ENCODE data around the gene PLXNA4. TPM values are rescaled to one million over a fixed set of nuclear protein-coding genes. Genes with fewer than 3 reads are reported as not detected.

Gene PLXNA4
- total and polyA plus RNA-seq, 4 donors: 0.63 to 4.6 (median 2.1) TPM

- ATAC-seq (ENCODE audit: insufficient read depth, low FRiP score) (no peak), DNase-seq (peak in 2 of 3 donors; percentile 77 to 88)
- Histone ChIP-seq H3K36me3 (ENCODE audit: control insufficient read depth in 4 of 4, insufficient read depth in 4 of 4, low read length in 4 of 4) (no peaks in the 10 kb centered on the region), H3K9ac (ENCODE audit: insufficient read depth in 1 of 2, low read length in 2 of 2) (no peak overlapping the region), H3K27ac (ENCODE audit: low read depth in 1 of 2, low read length in 1 of 2) (no peak overlapping the region), H3K4me1 (ENCODE audit: control insufficient read depth in 5 of 5, insufficient read depth in 5 of 5, low read length in 5 of 5) (peaks cover 0 to 26% (median 8%) of the 10 kb centered on the region in 5 donors), H3K9me3 (ENCODE audit: control insufficient read depth in 4 of 4, insufficient read depth in 3 of 4, low read length in 3 of 4) (no peaks in the 10 kb centered on the region), H3K27me3 (ENCODE audit: control insufficient read depth in 3 of 3, insufficient read depth in 3 of 3, low read length in 2 of 3) (peaks cover 0 to 7% (median 0%) of the 10 kb centered on the region in 3 donors), H3K4me3 (no peak overlapping the region)
- TF ChIP-seq, protein P1, sequence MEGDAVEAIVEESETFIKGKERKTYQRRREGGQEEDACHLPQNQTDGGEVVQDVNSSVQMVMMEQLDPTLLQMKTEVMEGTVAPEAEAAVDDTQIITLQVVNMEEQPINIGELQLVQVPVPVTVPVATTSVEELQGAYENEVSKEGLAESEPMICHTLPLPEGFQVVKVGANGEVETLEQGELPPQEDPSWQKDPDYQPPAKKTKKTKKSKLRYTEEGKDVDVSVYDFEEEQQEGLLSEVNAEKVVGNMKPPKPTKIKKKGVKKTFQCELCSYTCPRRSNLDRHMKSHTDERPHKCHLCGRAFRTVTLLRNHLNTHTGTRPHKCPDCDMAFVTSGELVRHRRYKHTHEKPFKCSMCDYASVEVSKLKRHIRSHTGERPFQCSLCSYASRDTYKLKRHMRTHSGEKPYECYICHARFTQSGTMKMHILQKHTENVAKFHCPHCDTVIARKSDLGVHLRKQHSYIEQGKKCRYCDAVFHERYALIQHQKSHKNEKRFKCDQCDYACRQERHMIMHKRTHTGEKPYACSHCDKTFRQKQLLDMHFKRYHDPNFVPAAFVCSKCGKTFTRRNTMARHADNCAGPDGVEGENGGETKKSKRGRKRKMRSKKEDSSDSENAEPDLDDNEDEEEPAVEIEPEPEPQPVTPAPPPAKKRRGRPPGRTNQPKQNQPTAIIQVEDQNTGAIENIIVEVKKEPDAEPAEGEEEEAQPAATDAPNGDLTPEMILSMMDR (IDR thresholded peaks at IDR 0.05; ENCODE audit: control extremely low read depth, extremely low read depth): no peak
- 64% methylated on average over 5 of the region's 5 CpGs for WGBS, 2 donors
These were observed 299.1 kb downstream of the PLXNA4 start for GRCh38 chr7:132276976-132277725.

GRCh38 chr7:132276234-132276630 is 300.0 kb downstream of the PLXNA4 start:
- ATAC-seq (ENCODE audit: insufficient read depth, low FRiP score) (no peak), DNase-seq (no peak)
- Histone ChIP-seq H3K9me3 (ENCODE audit: control insufficient read depth in 4 of 4, insufficient read depth in 3 of 4, low read length in 3 of 4) (no peaks in the 10 kb centered on the region), H3K27me3 (ENCODE audit: control insufficient read depth in 3 of 3, insufficient read depth in 3 of 3, low read length in 2 of 3) (peaks cover 0 to 7% (median 0%) of the 10 kb centered on the region in 3 donors), H3K4me3 (no peak overlapping the region), H3K36me3 (ENCODE audit: control insufficient read depth in 4 of 4, insufficient read depth in 4 of 4, low read length in 4 of 4) (no peaks in the 10 kb centered on the region), H3K9ac (ENCODE audit: insufficient read depth in 1 of 2, low read length in 2 of 2) (no peak overlapping the region), H3K27ac (ENCODE audit: low read depth in 1 of 2, low read length in 1 of 2) (no peak overlapping the region), H3K4me1 (ENCODE audit: control insufficient read depth in 5 of 5, insufficient read depth in 5 of 5, low read length in 5 of 5) (peaks cover 0 to 26% (median 8%) of the 10 kb centered on the region in 5 donors)
- WGBS, 2 donors: 37% methylated on average over 3 of the region's 3 CpGs
- TF ChIP-seq, protein P1 (IDR thresholded peaks at IDR 0.05; ENCODE audit: control extremely low read depth, extremely low read depth): no peak

DNA sequence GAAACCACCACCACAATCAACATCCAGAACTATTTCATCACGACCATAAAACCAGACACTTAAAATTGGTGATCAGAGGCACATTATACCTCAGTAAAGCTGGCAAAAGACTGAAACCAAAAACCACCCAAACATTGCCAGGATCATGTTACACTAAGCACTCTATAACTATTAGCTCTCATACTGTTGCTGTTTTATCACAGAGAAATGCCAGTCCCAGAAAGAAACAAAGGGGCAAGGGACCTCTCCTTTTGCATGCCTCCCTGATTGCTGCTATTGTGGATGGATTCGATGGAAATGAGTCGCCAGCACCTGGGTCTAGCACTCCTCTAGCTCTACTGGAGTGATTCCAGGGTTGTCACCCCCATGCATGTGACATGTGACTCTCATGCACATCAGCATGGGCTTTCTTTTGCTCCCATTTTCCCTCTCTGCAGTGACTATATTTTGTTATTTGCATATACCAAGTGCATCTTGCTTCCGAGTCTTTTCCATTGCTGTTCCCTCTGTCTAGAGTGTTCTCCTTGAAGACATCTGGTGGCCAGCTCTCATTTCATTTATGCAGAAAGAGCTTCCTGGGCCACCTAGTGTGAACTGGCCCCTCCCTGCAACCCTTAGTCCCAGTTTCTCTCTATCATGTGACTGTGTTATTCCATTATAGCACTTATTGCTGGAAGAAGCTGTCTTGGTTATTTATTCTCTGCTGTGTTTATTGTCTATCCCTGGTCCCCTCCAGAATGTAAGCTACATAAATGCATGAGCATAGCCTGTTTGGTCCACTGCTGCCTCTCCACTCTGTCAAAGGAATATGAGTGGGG is 300.6 kb downstream of the PLXNA4 start:
- no peak overlapping the region for H3K9ac ChIP-seq (ENCODE audit: insufficient read depth in 1 of 2, low read length in 2 of 2)
- DNase-seq: no peak
- peaks cover 0 to 26% (median 8%) of the 10 kb centered on the region in 5 donors for H3K4me1 ChIP-seq (ENCODE audit: control insufficient read depth in 5 of 5, insufficient read depth in 5 of 5, low read length in 5 of 5)
- no peak overlapping the region for H3K27ac ChIP-seq (ENCODE audit: low read depth in 1 of 2, low read length in 1 of 2)
- ATAC-seq (ENCODE audit: insufficient read depth, low FRiP score): no peak
- peaks cover 0 to 7% (median 0%) of the 10 kb centered on the region in 3 donors for H3K27me3 ChIP-seq (ENCODE audit: control insufficient read depth in 3 of 3, insufficient read depth in 3 of 3, low read length in 2 of 3)
- WGBS, 2 donors: 73 to 75% methylated on average over 4 of the region's 4 CpGs
- H3K36me3 ChIP-seq (ENCODE audit: control insufficient read depth in 4 of 4, insufficient read depth in 4 of 4, low read length in 4 of 4): no peaks in the 10 kb centered on the region
- no peaks in the 10 kb centered on the region for H3K9me3 ChIP-seq (ENCODE audit: control insufficient read depth in 4 of 4, insufficient read depth in 3 of 4, low read length in 3 of 4)
- no peak overlapping the region for H3K4me3 ChIP-seq
- TF ChIP-seq, protein P1 (IDR thresholded peaks at IDR 0.05; ENCODE audit: control extremely low read depth, extremely low read depth): no peak
